ENCODE measurements around the gene SUSD5.

Gene SUSD5

DNA sequence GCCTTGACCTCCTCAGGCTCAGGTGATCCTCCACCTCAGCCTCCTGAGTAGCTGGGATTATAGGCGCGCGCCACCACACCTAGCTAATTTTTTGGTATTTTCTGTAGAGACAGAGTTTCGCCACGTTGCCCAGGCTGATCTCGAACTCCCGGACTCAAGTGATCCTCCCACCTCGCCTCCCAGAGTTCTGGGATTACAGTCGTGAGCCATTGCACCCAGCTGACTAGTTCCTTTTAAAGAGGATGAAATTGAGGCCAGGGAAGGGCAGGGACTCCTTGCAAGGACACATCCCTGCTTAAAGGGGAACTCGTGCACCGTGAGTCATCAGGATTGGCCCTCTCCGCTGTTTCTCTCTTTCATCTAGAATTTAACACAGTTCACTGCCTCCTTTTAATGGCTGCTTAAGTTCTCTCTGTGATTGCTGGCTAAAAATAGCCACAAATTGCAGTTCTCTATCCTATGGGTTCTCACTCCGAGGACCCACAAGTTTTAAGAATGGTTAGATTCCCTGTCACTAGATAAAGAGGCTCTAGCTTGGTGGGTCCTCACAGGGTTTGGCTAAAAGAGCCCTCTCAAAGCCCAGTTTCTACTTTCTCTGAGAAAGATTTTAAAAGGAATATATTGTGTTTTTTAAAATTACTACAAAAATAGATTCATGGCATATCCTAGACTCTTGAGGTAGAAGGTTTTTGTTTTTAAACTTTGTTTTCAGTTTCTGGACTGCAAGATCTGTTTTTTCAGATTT lies 103.4 kb downstream of the SUSD5 start:
- peak overlapping the region; percentile 77; the same call in 1 of the 2 replicates for H3K27ac ChIP-seq (ENCODE audit: low read length)
- no peaks in the 10 kb centered on the region for H3K27me3 ChIP-seq (replicated peaks; ENCODE audit: insufficient read depth, low read length)
- H4K20me1 ChIP-seq (ENCODE audit: insufficient read depth, low read length): no peaks in the 10 kb centered on the region
- H2AFZ ChIP-seq (ENCODE audit: low read length): peak overlapping the region; percentile 91
- peak overlapping the region; percentile 65 for H3K4me3 ChIP-seq (ENCODE audit: low read length)
- TF ChIP-seq, protein P1, sequence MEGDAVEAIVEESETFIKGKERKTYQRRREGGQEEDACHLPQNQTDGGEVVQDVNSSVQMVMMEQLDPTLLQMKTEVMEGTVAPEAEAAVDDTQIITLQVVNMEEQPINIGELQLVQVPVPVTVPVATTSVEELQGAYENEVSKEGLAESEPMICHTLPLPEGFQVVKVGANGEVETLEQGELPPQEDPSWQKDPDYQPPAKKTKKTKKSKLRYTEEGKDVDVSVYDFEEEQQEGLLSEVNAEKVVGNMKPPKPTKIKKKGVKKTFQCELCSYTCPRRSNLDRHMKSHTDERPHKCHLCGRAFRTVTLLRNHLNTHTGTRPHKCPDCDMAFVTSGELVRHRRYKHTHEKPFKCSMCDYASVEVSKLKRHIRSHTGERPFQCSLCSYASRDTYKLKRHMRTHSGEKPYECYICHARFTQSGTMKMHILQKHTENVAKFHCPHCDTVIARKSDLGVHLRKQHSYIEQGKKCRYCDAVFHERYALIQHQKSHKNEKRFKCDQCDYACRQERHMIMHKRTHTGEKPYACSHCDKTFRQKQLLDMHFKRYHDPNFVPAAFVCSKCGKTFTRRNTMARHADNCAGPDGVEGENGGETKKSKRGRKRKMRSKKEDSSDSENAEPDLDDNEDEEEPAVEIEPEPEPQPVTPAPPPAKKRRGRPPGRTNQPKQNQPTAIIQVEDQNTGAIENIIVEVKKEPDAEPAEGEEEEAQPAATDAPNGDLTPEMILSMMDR (IDR thresholded peaks at IDR 0.05; ENCODE audit: low read length): no peak
- peak; percentile 27 for DNase-seq
- peak overlapping the region; percentile 72 for H3K4me2 ChIP-seq (ENCODE audit: low read depth, low read length)
- peaks cover 10% of the 10 kb centered on the region; the same call in 1 of the 2 replicates for H3K4me1 ChIP-seq (ENCODE audit: low read length)
- H3K9me2 ChIP-seq (replicated peaks; ENCODE audit: insufficient read depth, low read length): no peaks in the 10 kb centered on the region
- H3K79me2 ChIP-seq (ENCODE audit: low read length): peaks cover 20% of the 10 kb centered on the region
- peaks cover 20% of the 10 kb centered on the region for H3F3A ChIP-seq (ENCODE audit: insufficient read depth, low read length)
- no peaks in the 10 kb centered on the region for H3K36me3 ChIP-seq (replicated peaks; ENCODE audit: insufficient read depth, low read length)
- peak overlapping the region; percentile 41; the same call in 1 of the 2 replicates for H3K9ac ChIP-seq (ENCODE audit: low read length)
- no peaks in the 10 kb centered on the region for H3K9me3 ChIP-seq (replicated peaks; ENCODE audit: insufficient read depth, low read length)

DNA sequence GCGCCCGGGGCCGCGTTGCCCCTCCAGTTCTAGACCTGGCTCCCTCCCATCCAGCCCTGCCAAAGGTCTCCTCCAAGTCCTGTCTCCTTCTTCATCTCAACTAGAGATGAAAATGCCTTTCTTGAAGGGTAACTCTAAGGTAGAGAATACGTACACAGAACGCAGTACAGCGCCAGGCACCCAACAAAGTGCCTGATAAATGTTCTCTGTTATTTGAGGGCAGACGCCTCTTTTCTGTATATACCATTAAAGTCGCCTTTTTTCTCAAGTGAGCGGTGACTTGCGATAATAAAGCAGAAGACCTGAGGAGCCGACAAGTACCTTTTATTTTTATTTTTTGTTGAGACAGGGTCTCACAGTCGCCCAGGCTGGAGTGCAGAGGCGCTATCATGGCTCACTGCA lies 104.0 kb downstream of the SUSD5 start:
- Histone ChIP-seq H3K36me3 (replicated peaks; ENCODE audit: insufficient read depth, low read length) (no peaks in the 10 kb centered on the region), H3K4me3 (ENCODE audit: low read length) (peak overlapping the region; percentile 65), H4K20me1 (ENCODE audit: insufficient read depth, low read length) (no peaks in the 10 kb centered on the region), H3F3A (ENCODE audit: insufficient read depth, low read length) (peaks cover 20% of the 10 kb centered on the region), H3K27ac (ENCODE audit: low read length) (peak overlapping the region; percentile 77; the same call in 1 of the 2 replicates), H2AFZ (ENCODE audit: low read length) (peak overlapping the region; percentile 91), H3K9me3 (replicated peaks; ENCODE audit: insufficient read depth, low read length) (no peaks in the 10 kb centered on the region), H3K4me2 (ENCODE audit: low read depth, low read length) (peak overlapping the region; percentile 72; the same call in 1 of the 2 replicates), H3K4me1 (ENCODE audit: low read length) (peaks cover 10% of the 10 kb centered on the region; the same call in 1 of the 2 replicates), H3K79me2 (ENCODE audit: low read length) (peaks cover 20% of the 10 kb centered on the region), H3K27me3 (replicated peaks; ENCODE audit: insufficient read depth, low read length) (no peaks in the 10 kb centered on the region), H3K9ac (ENCODE audit: low read length) (peak overlapping the region; percentile 41; the same call in 1 of the 2 replicates), H3K9me2 (replicated peaks; ENCODE audit: insufficient read depth, low read length) (no peaks in the 10 kb centered on the region)
- TF ChIP-seq, protein P1 (IDR thresholded peaks at IDR 0.05; ENCODE audit: low read length): no peak
- TF ChIP-seq EZH2 (optimal IDR thresholded peaks at IDR 0.05; ENCODE audit: low read depth, low read length) (no peak), EZH2phosphoT487 (IDR thresholded peaks at IDR 0.05; ENCODE audit: low read length) (no peak)
- DNase-seq: no peak

DNA sequence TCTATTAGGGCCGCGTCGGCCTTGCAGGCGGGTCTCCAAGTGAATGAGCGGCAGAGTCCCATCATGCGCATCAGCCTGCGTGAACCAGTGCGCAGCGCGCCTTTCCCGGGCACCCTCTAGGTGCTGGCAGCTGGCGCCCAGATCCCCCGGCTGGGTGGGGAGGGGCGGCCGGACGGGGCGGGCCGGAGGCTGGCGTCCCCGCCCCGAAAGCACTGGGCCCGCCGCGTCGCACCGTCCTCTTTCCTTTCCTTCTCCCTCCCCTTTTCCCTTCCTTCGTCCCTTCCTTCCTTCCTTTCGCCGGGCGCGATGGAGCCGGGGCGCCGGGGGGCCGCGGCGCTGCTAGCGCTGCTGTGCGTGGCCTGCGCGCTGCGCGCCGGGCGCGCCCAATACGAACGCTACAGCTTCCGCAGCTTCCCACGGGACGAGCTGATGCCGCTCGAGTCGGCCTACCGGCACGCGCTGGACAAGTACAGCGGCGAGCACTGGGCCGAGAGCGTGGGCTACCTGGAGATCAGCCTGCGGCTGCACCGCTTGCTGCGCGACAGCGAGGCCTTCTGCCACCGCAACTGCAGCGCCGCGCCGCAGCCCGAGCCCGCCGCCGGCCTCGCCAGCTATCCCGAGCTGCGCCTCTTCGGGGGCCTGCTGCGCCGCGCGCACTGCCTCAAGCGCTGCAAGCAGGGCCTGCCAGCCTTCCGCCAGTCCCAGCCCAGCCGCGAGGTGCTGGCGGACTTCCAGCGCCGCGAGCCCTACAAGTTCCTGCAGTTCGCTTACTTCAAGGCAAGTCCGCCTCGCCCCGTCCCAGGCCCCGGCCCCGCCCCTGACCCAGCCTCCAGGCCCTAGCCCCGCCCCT lies 104.6 kb downstream of the SUSD5 start, which contains the start of gene CRTAP:
Gene CRTAP, plus strand, starts transcription at position 243 of the 850 bp plus-strand sequence. Its CDS starts 64 bp downstream, at position 307.
- Histone ChIP-seq H3K4me1 (ENCODE audit: low read length) (peaks cover 10% of the 10 kb centered on the region; the same call in 1 of the 2 replicates), H3K79me2 (ENCODE audit: low read length) (peaks cover 20% of the 10 kb centered on the region), H3K4me3 (ENCODE audit: low read length) (peak within 1 kb of the TSS; percentile 65), H3K9ac (ENCODE audit: low read length) (peak within 1 kb of the TSS; percentile 67; the same call in 1 of the 2 replicates), H2AFZ (ENCODE audit: low read length) (peak within 1 kb of the TSS; percentile 91), H3K27me3 (replicated peaks; ENCODE audit: insufficient read depth, low read length) (no peaks in the 10 kb centered on the region), H3K36me3 (replicated peaks; ENCODE audit: insufficient read depth, low read length) (no peaks in the 10 kb centered on the region), H3K9me2 (replicated peaks; ENCODE audit: insufficient read depth, low read length) (no peaks in the 10 kb centered on the region), H4K20me1 (ENCODE audit: insufficient read depth, low read length) (no peaks in the 10 kb centered on the region), H3K4me2 (ENCODE audit: low read depth, low read length) (peak within 1 kb of the TSS; percentile 72), H3F3A (ENCODE audit: insufficient read depth, low read length) (peaks cover 20% of the 10 kb centered on the region), H3K9me3 (replicated peaks; ENCODE audit: insufficient read depth, low read length) (no peaks in the 10 kb centered on the region), H3K27ac (ENCODE audit: low read length) (peak within 1 kb of the TSS; percentile 77)
- TF ChIP-seq EZH2 (optimal IDR thresholded peaks at IDR 0.05; ENCODE audit: low read depth, low read length) (no peak), EZH2phosphoT487 (IDR thresholded peaks at IDR 0.05; ENCODE audit: low read length) (no peak)
- TF ChIP-seq, protein P1 (IDR thresholded peaks at IDR 0.05; ENCODE audit: low read length): no peak
- peak; percentile 93 for DNase-seq

Data from MM.1S (cell line).